Keratinocyte (primary cell): ENCODE results near the gene MED12L.

Experiments
- CTCF ChIP-seq, 3 experiments: IDR thresholded peaks in 1 of 3; conservative IDR thresholded peaks in 1 of 3; optimal IDR thresholded peaks in 1 of 3; 2 replicates in 2 of 3; 3 replicates in 1 of 3; pipeline versions ENCODE3 to v1.5.1; 2011; ENCODE audit warnings: low read length in 3 of 3, mild to moderate bottlenecking in 3 of 3, moderate library complexity in 2 of 3, control low read depth in 1 of 3, inconsistent platforms in 1 of 3; ENCODE audit not compliant: insufficient read depth in 2 of 3; ENCODE audit errors: extremely low read depth in 1 of 3
- EZH2 ChIP-seq: IDR thresholded peaks from one replicate; pipeline ENCODE4 v1.6.1; 2012; ENCODE audit warnings: inconsistent platforms, mild to moderate bottlenecking, low read length, moderate library complexity

DNA sequence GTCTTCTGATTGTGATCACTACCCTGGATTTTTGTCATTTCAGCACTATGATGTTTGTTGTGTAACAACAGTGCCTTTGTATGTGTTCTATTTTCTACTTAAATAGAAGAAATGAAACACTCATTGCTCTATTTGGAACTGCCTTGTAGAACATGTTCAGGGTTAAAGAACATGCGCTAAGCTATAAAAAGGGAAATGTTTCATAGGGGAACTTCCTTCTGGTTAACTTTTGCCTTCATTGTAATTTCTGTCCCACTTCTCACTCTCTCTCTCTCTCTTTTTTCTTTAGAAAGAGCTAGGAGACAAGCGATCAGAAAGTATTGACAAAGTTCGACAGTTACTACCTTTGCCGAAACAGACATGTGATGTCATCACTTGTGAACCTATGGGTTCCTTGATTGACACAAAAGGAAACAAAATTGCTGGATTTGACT, 299.3 kb downstream of the MED12L start, which contains the start of gene P2RY12:
- TF ChIP-seq CTCF (optimal IDR thresholded peaks at IDR 0.05 in 1 of 3, IDR thresholded peaks at IDR 0.05 in 1 of 3, conservative IDR thresholded peaks at IDR 0.05 in 1 of 3; ENCODE audit: extremely low read depth in 1 of 3, insufficient read depth in 2 of 3, low read length in 3 of 3) (no peak), EZH2 (no peak)
